Fibroblast of peridontal ligament (primary cell): ENCODE measurements around the gene PABPC1L2B.
"Not testable (repeated sequence)": the region's sequence is repeated elsewhere in the genome, so short reads cannot be mapped to it uniquely, and the experiment has no call there.

Source experiments
- DNase-seq: peaks from one replicate; pipeline ENCODE4 v3.0.0-alpha.2; 2010; ENCODE audit errors: extremely low read depth

PABPC1L2B gene

GRCh38 chrX:73002733-73003132 is at the start of gene PABPC1L2B:
PABPC1L2B (plus strand) TSS chrX:73002939; CDS start chrX:73003643, 704 bp downstream.
- DNase-seq, result not testable (repeated sequence)

DNA sequence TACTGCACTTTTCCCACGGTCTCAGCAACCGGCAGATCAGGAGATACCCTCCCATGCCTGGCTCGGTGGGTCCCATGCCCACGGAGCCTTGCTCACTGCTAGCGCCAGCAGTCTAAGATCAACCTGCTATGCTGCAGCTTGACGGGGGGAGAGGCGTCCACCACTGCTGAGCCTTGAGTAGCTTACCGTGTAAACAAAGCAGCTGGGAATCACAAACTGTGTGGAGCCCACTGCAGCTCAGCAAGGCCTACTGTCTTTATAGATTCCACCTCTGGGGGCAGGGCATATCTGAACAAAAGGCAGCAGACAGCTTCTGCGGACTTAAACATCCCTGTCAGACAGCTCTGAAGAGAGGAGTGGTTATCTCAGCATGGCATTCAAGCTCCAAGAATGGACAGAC is 42.8 kb upstream of the PABPC1L2B start:
- not testable (repeated sequence) for DNase-seq

DNA sequence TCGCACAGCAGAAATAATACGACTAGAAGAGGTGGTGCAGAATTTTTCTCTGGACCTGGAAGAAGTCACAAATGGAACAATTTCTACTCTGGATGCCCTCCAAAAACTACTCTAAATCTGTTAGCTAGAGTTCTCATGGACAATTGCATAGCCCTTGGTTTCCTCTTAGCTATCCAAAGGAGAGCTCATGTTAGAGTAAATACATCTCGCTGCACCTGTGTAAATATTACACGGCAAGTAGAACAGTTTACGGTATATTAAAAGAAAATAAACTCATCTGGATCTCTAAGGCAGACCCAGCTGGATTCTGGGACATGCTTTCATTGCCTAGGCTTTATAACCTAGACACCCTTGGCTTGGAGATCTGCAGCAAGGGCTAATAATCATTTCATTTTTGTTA is 30.9 kb upstream of the PABPC1L2B start:
- DNase-seq, result not testable (repeated sequence)

DNA sequence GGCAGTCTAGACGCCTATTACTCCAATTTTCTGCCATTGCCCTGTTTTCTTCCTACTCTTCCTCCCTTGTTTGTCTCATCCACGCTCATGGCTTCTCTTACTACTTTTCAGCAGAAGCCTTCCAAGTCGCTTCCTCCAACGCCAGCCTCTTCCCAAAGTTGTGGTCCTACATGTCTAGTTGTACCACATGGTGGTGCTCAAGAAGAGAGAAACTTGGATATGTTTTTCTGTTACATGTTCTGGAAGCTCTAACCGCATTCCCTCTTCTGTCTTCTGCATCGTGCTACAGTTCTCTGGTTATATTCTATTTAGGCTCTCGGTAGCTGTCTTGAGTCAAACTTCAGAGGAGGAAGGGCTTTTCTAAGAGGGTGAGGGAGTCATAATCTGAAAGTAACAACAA is 27.9 kb upstream of the PABPC1L2B start:
- DNase-seq, result not testable (repeated sequence)

DNA sequence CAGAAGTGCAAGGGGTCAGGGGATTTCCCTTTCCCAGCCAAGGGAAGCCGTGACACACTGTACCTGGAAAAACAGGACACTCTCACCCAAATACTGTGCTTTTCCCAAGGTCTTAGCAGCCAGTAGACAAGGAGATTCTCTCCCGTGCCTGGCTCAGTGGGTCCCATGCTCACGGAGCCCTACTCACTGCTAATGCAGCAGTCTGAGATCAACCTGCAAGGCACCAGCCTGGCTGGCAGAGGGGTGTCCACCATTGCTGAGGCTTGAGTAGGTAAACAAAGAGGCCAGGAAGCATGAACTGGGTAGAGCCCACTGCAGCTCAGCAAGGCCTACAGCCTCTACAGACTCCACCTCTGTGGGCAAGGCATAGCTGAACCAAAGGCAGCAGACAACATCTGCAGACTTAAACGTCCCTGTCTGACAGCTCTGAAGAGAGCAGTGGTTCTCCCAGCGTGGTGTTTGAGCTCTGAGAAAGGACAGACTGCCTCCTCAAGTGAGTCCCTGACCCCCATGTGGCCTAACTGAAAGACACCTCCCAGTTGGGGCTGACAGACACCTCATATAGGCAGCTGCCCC is 21.8 kb upstream of the PABPC1L2B start:
- DNase-seq, result not testable (repeated sequence)

DNA sequence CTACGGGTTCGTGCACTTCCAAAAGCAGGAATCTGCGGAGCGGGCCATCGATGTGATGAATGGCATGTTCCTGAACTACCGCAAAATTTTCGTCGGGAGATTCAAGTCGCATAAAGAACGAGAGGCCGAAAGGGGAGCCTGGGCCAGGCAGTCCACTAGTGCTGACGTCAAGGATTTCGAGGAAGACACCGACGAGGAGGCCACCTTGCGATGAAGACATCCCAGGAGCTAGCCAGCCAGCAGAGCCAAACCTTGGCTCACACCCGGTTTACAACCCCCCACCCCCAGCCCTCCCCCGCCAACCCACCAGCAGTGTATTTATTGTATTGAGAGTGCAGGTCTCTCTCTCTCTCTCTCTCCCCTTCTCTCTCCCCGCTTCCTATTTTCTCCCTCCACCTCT is 1.3 kb downstream of the PABPC1L2B start:
- DNase-seq, result not testable (repeated sequence)

DNA sequence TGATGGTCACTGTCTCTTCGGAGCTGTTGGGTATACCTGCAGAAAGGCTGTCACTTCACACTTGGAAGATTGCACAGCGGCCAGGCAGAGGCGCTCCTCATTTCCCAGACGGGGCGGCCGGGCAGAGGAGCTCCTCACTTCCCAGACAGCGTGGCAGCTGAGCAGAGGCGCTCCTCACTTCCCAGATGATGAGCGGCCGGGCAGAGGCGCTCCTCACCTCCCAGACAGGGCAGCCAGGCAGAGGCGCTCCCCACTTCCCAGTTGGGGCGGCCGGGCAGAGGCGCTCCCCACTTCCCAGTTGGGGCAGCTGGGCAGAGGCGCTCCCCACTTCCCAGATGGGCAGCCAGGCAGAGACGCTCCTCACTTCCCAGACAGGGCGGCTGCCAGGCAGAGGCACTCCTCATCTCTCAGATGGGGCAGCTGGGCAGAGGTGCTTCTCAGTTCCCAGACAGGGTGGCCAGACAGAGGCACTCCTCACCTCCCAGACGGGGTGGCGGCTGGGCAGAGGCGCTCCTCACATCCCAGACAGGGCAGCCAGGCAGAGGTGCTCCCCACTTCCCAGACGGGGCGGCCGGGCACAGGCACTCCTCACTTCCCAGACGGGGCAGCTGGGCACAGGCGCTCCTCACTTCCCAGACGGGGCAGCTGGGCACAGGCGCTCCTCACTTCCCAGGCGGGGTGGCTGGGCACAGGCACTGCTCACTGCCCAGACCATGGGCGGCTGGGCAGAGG is 18.8 kb downstream of the PABPC1L2B start:
- no peak for DNase-seq

DNA sequence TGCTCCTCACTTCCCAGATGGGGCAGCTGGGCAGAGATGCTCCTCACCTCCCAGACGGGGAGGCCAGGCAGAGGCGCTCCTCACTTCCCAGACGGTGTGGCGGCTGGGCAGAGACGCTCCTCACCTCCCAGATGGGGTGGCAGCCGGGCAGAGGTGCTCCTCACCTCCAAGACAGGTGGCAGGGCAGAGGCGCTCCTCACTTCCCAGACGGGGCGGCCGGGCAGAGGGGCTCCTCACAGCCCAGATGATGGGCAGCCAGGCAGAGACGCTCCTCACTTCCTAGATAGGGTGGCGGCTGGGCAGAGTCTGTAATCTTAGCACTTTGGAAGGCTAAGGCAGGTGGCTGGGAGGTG is 19.3 kb downstream of the PABPC1L2B start:
- DNase-seq, result not testable (repeated sequence)

DNA sequence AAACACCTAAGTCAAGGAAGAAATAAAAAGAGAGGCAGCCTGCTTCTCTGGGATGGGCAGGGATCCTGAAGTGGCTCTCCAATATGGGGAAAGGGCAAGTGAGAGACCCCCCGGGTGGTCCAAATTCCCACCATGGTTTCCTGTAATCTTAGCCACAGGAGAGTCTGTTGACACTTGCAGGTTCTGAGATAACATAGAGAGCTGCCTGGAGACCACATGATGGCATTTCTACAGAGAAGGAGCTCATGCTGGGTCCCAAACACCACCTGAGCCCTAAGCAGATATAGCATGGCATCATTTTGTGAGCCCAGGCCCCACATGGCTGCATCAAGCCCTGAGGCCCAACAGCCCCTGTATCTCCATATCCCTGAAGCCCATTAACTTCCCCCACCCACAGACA is 26.1 kb downstream of the PABPC1L2B start:
- no peak for DNase-seq
